GM12878 (cell line): Measurements from ENCODE around the gene VBP1.

Experiments
- CHD4 ChIP-seq: fragments of 200-600 bp; sonication (generic); IDR thresholded peaks from 2 replicates; pipeline ENCODE4 v1.6.1; 2016; ENCODE audit warnings: mild to moderate bottlenecking
- EGR1 ChIP-seq, 2 experiments: IDR thresholded peaks; 1 replicate in 1 of 2; 2 replicates in 1 of 2; pipeline ENCODE4 v1.6.1; 2011 to 2012; ENCODE audit warnings: low read depth in 2 of 2, low read length in 2 of 2, borderline replicate concordance in 1 of 2, mild to moderate bottlenecking in 1 of 2, moderate library complexity in 1 of 2
- IKZF1 ChIP-seq: fragments of 450-650 bp; conservative IDR thresholded peaks from 2 replicates; pipeline ENCODE4 v1.6.1; 2017; ENCODE audit warnings: antibody characterized with exemption, mild to moderate bottlenecking
- PAX5 ChIP-seq: IDR thresholded peaks from 2 replicates; pipeline ENCODE4 v1.6.1; 2011; ENCODE audit warnings: low read depth, low read length, borderline replicate concordance
- SMAD5 ChIP-seq: IDR thresholded peaks from 2 replicates; pipeline ENCODE4 v1.6.1; 2016; ENCODE audit warnings: antibody characterized with exemption, low read depth

DNA sequence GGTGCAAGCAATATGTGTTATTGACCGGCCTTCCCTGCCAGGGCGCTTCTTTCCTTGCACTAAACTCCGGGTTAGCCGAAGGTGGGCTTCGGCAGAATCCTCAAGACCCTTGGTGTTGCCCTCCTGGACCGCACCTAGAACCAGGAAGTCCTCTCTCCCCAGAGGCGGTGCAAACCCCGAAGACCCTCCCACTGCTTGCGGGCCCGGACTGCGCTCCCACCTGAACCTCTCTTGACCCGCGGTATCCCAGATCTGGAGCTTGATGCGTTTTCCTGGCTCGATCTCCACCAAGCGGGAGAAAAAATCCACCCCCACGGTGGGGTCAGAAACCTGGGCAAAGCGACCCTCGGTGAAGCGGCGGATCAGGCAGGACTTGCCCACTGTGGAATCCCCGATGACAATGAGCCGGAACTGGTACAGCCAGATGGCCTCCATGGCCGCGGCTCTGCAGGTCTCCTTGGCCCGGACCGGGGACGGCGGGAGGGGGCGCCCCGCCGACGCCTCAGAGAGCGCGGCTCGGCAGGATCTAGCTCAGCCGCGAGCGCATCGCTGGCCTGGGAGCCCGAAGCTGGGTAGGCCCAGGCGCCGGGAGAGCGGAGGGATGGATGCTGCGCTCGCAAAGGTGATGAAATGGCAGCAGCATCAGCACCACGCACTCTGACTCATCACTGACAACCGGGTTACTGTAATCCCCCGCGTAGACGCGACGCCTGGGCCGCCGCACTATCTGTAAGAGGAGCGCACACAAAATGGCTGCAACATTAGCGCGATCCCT lies 47.8 kb downstream of the VBP1 start, which contains the start of gene RAB39B:
- no peak for TF ChIP-seq EGR1 (IDR thresholded peaks at IDR 0.05; ENCODE audit: borderline replicate concordance in 1 of 2, low read depth in 2 of 2, low read length in 2 of 2)
- no peak for TF ChIP-seq CHD4
- TF ChIP-seq PAX5, result no peak
- peak; percentile 48; the same call in 1 of the 2 replicates for TF ChIP-seq IKZF1
- TF ChIP-seq SMAD5, result no peak
